OCI-LY3 (cell line): ENCODE measurements around the gene TTC12.

Experiments used
- H2AFZ ChIP-seq: fragments of 200-600, 300-600 bp; shearing (Covaris generic); 2 replicates; pipeline ENCODE4 v1.6.0; 2014; ENCODE audit warnings: antibody characterized with exemption, low read depth, low read length
- H3K27ac ChIP-seq: fragments of 200-600, 300-600 bp; sonication (generic); 2 replicates; pipeline ENCODE4 v1.5.1; 2014; ENCODE audit warnings: mild to moderate bottlenecking, low read length, moderate library complexity, mixed read lengths
- H3K27me3 ChIP-seq: fragments of 200-600, 300-600 bp; sonication (generic); 2 replicates; pipeline ENCODE4 v1.6.1; 2014; ENCODE audit warnings: low read depth, low read length, mixed read lengths
- H3K36me3 ChIP-seq: fragments of 200-600, 300-600 bp; sonication (generic); replicated peaks from 2 replicates; pipeline ENCODE3; 2014; ENCODE audit warnings: low read depth, low read length, mixed read lengths
- H3K4me1 ChIP-seq: fragments of 300-600, 200-600 bp; sonication (generic); 2 replicates; pipeline ENCODE4 v1.6.1; 2014; ENCODE audit warnings: low read length, mixed read lengths
- H3K4me2 ChIP-seq: fragments of 200-600, 300-600 bp; sonication (generic); 2 replicates; pipeline ENCODE4 v1.6.1; 2014; ENCODE audit warnings: low read length, mixed read lengths
- H3K4me3 ChIP-seq: fragments of 300-600, 200-600 bp; sonication (generic); 2 replicates; pipeline ENCODE4 v1.5.1; 2014; ENCODE audit warnings: antibody characterized with exemption, mild to moderate bottlenecking, low read length, moderate library complexity
- H3K79me2 ChIP-seq: fragments of 300-600, 200-600 bp; shearing (Covaris generic); 2 replicates; pipeline ENCODE4 v1.6.1; 2014; ENCODE audit warnings: mild to moderate bottlenecking, low read length, mixed read lengths
- H3K9ac ChIP-seq: fragments of 300-600, 200-600 bp; shearing (Covaris generic); 2 replicates; pipeline ENCODE4 v1.6.0; 2014; ENCODE audit warnings: mild to moderate bottlenecking, low read length, moderate library complexity
- H3K9me3 ChIP-seq: fragments of 200-600, 300-600 bp; shearing (Covaris generic); 2 replicates; pipeline ENCODE4 v1.6.1; 2014; ENCODE audit warnings: low read length, mixed read lengths; ENCODE audit not compliant: insufficient read depth
- H4K20me1 ChIP-seq: fragments of 200-600, 300-600 bp; sonication (generic); 2 replicates; pipeline ENCODE4 v1.6.1; 2016; ENCODE audit warnings: low read length, mixed read lengths; ENCODE audit not compliant: insufficient read depth
- EZH2phosphoT487 ChIP-seq: fragments of 200-600 bp; shearing (Covaris generic); IDR thresholded peaks from 2 replicates; pipeline ENCODE4 v1.6.1; 2018; ENCODE audit warnings: antibody characterized with exemption, mixed run types, low read depth
- TF ChIP-seq, protein P1 (sequence below): fragments of 200-600, 300-600 bp; sonication (generic); IDR thresholded peaks from 2 replicates; pipeline ENCODE4 v1.5.1; 2014; ENCODE audit warnings: antibody characterized with exemption, low read length, low read depth

The TTC12 gene

DNA sequence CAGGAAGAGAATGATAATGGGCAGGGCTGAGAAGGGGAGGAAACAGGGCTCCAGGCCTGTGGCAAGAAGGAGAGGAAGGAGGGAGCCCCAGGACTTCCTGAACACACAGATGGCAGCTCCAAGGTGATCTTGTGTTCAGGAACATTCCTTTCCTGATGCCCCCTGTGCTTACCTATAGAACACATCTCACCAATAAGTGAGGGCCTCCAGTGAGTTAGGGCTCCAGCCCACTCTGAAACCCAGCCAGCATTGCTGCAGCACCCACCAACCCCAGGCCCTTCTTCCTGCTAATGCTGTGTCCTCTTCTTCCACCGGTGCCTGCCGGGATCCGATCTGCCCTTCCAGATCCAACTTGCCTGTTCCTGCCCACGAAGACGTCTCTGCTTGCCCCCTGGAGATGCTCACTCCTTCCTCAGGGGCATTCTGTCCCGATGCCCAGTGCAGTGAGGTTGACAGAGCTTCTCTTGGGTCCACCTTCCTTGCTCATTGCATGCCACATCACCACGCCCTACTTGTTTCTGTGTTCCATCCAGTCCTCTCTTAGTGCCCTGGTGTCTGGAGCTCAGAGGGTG lies 90.6 kb downstream of the TTC12 start:
- Histone ChIP-seq H3K9me3 (no peaks in the 10 kb centered on the region), H3K36me3 (no peaks in the 10 kb centered on the region), H3K4me1 (no peaks in the 10 kb centered on the region), H2AFZ (no peak overlapping the region), H3K4me3 (no peak overlapping the region), H3K9ac (no peak overlapping the region), H3K27ac (no peak overlapping the region), H4K20me1 (no peaks in the 10 kb centered on the region), H3K79me2 (no peaks in the 10 kb centered on the region), H3K27me3 (peaks cover 8% of the 10 kb centered on the region; the same call in 1 of the 2 replicates), H3K4me2 (no peak overlapping the region)
- TF ChIP-seq, protein P1, sequence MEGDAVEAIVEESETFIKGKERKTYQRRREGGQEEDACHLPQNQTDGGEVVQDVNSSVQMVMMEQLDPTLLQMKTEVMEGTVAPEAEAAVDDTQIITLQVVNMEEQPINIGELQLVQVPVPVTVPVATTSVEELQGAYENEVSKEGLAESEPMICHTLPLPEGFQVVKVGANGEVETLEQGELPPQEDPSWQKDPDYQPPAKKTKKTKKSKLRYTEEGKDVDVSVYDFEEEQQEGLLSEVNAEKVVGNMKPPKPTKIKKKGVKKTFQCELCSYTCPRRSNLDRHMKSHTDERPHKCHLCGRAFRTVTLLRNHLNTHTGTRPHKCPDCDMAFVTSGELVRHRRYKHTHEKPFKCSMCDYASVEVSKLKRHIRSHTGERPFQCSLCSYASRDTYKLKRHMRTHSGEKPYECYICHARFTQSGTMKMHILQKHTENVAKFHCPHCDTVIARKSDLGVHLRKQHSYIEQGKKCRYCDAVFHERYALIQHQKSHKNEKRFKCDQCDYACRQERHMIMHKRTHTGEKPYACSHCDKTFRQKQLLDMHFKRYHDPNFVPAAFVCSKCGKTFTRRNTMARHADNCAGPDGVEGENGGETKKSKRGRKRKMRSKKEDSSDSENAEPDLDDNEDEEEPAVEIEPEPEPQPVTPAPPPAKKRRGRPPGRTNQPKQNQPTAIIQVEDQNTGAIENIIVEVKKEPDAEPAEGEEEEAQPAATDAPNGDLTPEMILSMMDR = no peak
- no peak for TF ChIP-seq EZH2phosphoT487

DNA sequence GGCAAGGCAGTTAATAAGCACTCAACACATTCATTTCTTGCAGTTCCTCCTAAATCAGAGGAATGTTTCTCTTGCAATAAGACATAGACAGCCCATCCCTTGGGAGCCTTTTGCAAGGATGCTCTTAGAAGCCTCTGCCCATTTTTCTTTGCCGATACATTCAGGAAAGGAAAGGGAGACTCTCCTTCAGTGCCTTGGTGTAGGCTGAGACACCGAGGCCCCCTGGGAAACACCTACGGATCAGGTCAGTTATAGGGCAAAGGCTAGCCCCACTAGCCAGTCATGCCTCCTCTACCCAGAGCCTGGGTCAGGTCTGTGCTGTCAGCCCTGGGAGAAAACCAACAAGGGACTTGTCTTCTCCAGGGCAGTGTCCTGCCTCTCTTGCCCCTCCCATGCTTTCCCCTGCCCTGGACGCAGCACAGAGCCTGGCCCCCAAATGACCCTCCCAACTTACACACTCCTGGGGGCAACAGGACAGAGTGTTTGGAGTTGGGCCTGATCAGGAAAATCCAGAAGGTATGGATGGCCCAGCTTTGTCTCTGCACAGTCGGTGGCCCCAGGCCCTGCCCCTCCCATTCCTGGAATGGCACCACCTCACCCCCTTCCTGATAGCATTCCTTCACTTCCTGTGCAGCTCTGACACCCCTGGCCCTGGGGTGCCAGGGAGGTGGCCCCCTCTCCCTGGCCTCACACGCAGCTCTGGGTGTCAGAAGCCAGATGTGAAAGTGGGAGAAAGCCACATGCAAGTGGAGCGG lies 91.5 kb downstream of the TTC12 start:
- no peak overlapping the region for H3K27ac ChIP-seq
- H3K4me1 ChIP-seq = no peaks in the 10 kb centered on the region
- H3K9me3 ChIP-seq = no peaks in the 10 kb centered on the region
- H3K27me3 ChIP-seq = peaks cover 8% of the 10 kb centered on the region; the same call in 1 of the 2 replicates
- no peaks in the 10 kb centered on the region for H3K36me3 ChIP-seq
- no peak for TF ChIP-seq EZH2phosphoT487
- TF ChIP-seq, protein P1 = no peak
- no peaks in the 10 kb centered on the region for H3K79me2 ChIP-seq
- H2AFZ ChIP-seq = no peak overlapping the region
- no peak overlapping the region for H3K4me3 ChIP-seq
- no peaks in the 10 kb centered on the region for H4K20me1 ChIP-seq
- no peak overlapping the region for H3K9ac ChIP-seq
- no peak overlapping the region for H3K4me2 ChIP-seq

DNA sequence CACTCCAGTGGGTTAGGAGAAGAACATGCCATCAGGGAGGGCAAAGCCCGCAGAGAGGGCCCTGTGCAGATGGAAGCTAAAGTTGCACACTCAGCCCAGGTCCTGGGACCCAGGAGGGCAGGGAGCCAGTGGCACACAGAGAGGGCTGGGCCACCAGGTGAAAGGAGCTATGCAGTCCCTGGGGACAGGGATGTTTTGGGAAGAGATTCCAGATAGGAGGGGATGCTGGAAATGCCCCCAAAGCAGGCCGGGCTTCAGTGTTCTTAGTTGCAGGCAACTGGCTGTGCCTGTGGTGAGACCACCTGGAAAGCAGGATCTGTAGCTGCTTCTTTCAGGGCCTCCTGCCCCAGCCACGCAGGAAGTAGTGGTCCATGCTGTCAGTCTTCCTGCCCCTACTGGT lies 92.8 kb downstream of the TTC12 start:
- Histone ChIP-seq H3K4me1 (no peaks in the 10 kb centered on the region), H2AFZ (no peak overlapping the region), H3K79me2 (no peaks in the 10 kb centered on the region), H3K4me3 (no peak overlapping the region), H3K36me3 (no peaks in the 10 kb centered on the region), H3K27me3 (0 out of 2 replicates have a peak, but pooled peaks cover 13% of the 10 kb centered on the region), H3K4me2 (no peak overlapping the region), H3K9me3 (no peaks in the 10 kb centered on the region), H3K27ac (no peak overlapping the region), H3K9ac (no peak overlapping the region), H4K20me1 (no peaks in the 10 kb centered on the region)
- TF ChIP-seq, protein P1 = no peak
- TF ChIP-seq EZH2phosphoT487 = no peak

DNA sequence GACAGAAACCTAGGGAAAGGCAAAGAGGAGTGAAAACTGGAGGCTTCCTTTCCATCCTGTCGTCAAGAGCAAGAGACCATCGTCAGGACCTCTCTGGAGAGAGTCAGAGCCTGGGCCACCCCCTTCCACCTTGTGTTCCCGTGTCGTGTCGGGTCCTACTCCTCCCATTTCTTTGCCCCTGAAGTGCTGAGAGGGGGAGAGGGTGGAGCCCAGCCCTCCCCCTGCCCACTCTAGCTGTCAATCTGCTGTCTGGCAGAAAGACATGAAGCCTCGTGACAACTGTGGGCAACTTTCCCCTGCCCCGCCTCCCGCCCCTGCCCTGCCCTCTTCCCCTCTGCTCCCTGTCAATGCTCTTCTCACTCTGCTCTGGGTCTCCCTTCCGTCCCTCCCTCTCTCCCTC lies 93.8 kb downstream of the TTC12 start:
- no peaks in the 10 kb centered on the region for H3K4me1 ChIP-seq
- no peak overlapping the region for H3K4me2 ChIP-seq
- H3K4me3 ChIP-seq = no peak overlapping the region
- no peaks in the 10 kb centered on the region for H3K79me2 ChIP-seq
- H3K36me3 ChIP-seq = no peaks in the 10 kb centered on the region
- TF ChIP-seq EZH2phosphoT487 = no peak
- TF ChIP-seq, protein P1 = no peak
- H4K20me1 ChIP-seq = no peaks in the 10 kb centered on the region
- no peaks in the 10 kb centered on the region for H3K9me3 ChIP-seq
- H2AFZ ChIP-seq = no peak overlapping the region
- H3K27ac ChIP-seq = no peak overlapping the region
- 0 out of 2 replicates have a peak, but pooled peaks cover 8% of the 10 kb centered on the region for H3K27me3 ChIP-seq
- no peak overlapping the region for H3K9ac ChIP-seq
